ENCODE measurements around the gene ATOSA. TPM values are rescaled to one million over a fixed set of nuclear protein-coding genes. Genes with fewer than 3 reads are reported as not detected.
A peak's percentile ranks its signal among the peaks of the same experiment; 100 is the strongest.

ATOSA gene
- total and polyA plus RNA-seq, 2 of the 13 experiments (the other 11 are each of a cell fraction or from before 2014, with no cell fraction given): 6.6 to 16.3 TPM

GRCh38 chr15:52652286-52652685 is 26.9 kb downstream of the ATOSA start:
- intact Hi-C loops (cut with micrococcal nuclease; ENCODE audit: unreplicated experiment): loop anchor here (1.0 to 5.0 kb wide), 3 partner anchors 26 to 681 kb away; partner anchors contain the start of gene LEO1
- Histone ChIP-seq H4K20me1 (ENCODE audit: insufficient read depth, low read length) (no peaks in the 10 kb centered on the region), H3K79me2 (ENCODE audit: insufficient read depth, low read length) (no peaks in the 10 kb centered on the region), H3K9me3 (ENCODE audit: low read length) (no peaks in the 10 kb centered on the region), H3K4me3 (replicated peaks in 1 of 3; ENCODE audit: insufficient read depth in 1 of 3, low read depth in 2 of 3, low read length in 3 of 3) (peak overlapping the region in 1 of 3 experiments; percentile 56; a peak in 1 of 6 replicates), H3K4me2 (ENCODE audit: low read depth, low read length) (peak overlapping the region; percentile 71), H2AFZ (ENCODE audit: low read length) (no peak overlapping the region), H3K27me3 (ENCODE audit: control insufficient read depth in 1 of 2, insufficient read depth in 2 of 2, low read length in 2 of 2) (no peaks in the 10 kb centered on the region), H3K36me3 (replicated peaks in 1 of 2; ENCODE audit: control insufficient read depth in 1 of 2, insufficient read depth in 2 of 2, low read length in 2 of 2) (no peaks in the 10 kb centered on the region), H3K27ac (ENCODE audit: extremely low read length, insufficient read depth, low read length) (peak overlapping the region; percentile 56), H3K4me1 (ENCODE audit: insufficient read depth, low read length) (peaks cover 17% of the 10 kb centered on the region), H3K9ac (ENCODE audit: insufficient read depth, low read depth, low read length) (0 out of 2 replicates have a peak overlapping the region, but pooled peaks have one; percentile 55)
- ChIA-PET POLR2A (interaction anchor here (1.2 kb wide), 2 partner anchors 10 to 81 kb away, joined by 4 to 5 read pairs; no protein-coding TSS in a partner anchor), CTCF (ENCODE audit: low intra/inter-chr PET ratio, low total read pairs) (no interaction called here)
- BruUV-seq (replicated peaks): no TSS peak
- 11% methylated on average over 1 of the region's 1 CpG for WGBS (ENCODE audit: low lambda C conversion rate)
- no peak for TF ChIP-seq GATAD1 (CRISPR knock-in tag; IDR thresholded peaks at IDR 0.05)
- no peak for TF ChIP-seq POLR2G (IDR thresholded peaks at IDR 0.05; ENCODE audit: low read depth, low read length)
- no peak for TF ChIP-seq ZNF292 (CRISPR knock-in tag; IDR thresholded peaks at IDR 0.05; ENCODE audit: borderline replicate concordance, low read depth)
- no peak for TF ChIP-seq ZFX (CRISPR knock-in tag; IDR thresholded peaks at IDR 0.05; ENCODE audit: low read depth)
- no peak for DNase-seq (ENCODE audit: low spot score)
- no peak for FAIRE-seq
- no peak; the same call in 2 of the 3 replicates for ATAC-seq
- in situ Hi-C loops (cut with HindIII; ENCODE audit: extremely low pct_ligation_motif_present, low pct_unique_long_range_greater_than_20kb): no loop called here

GRCh38 chr15:52651868-52652267 is 27.3 kb downstream of the ATOSA start:
- WGBS (ENCODE audit: low lambda C conversion rate): 10% methylated on average over 4 of the region's 8 CpGs
- Histone ChIP-seq H3K4me2 (ENCODE audit: low read depth, low read length) (peak overlapping the region; percentile 71), H2AFZ (ENCODE audit: low read length) (peak overlapping the region; percentile 52), H3K4me1 (ENCODE audit: insufficient read depth, low read length) (peaks cover 17% of the 10 kb centered on the region), H3K79me2 (ENCODE audit: insufficient read depth, low read length) (no peaks in the 10 kb centered on the region), H3K4me3 (replicated peaks in 1 of 3; ENCODE audit: insufficient read depth in 1 of 3, low read depth in 2 of 3, low read length in 3 of 3) (peak overlapping the region in 2 of 3 experiments; percentile 51 to 56; a peak in 3 of 6 replicates), H3K9ac (ENCODE audit: insufficient read depth, low read depth, low read length) (peak overlapping the region; percentile 55), H3K27ac (ENCODE audit: extremely low read length, insufficient read depth, low read length) (peak overlapping the region; percentile 56), H3K36me3 (replicated peaks in 1 of 2; ENCODE audit: control insufficient read depth in 1 of 2, insufficient read depth in 2 of 2, low read length in 2 of 2) (no peaks in the 10 kb centered on the region), H3K9me3 (ENCODE audit: low read length) (no peaks in the 10 kb centered on the region), H3K27me3 (ENCODE audit: control insufficient read depth in 1 of 2, insufficient read depth in 2 of 2, low read length in 2 of 2) (no peaks in the 10 kb centered on the region), H4K20me1 (ENCODE audit: insufficient read depth, low read length) (no peaks in the 10 kb centered on the region)
- FAIRE-seq (peak; percentile 91), DNase-seq (ENCODE audit: low spot score) (peak; percentile 80), ATAC-seq (peak; percentile 100)
- in situ Hi-C loops (cut with HindIII; ENCODE audit: extremely low pct_ligation_motif_present, low pct_unique_long_range_greater_than_20kb) (no loop called here), intact Hi-C loops (cut with micrococcal nuclease; ENCODE audit: unreplicated experiment) (loop anchor here (1.0 to 5.0 kb wide), 3 partner anchors 26 to 681 kb away; partner anchors contain the start of gene LEO1)
- ChIA-PET POLR2A (interaction anchor here (1.2 kb wide), 2 partner anchors 11 to 82 kb away, joined by 4 to 5 read pairs; no protein-coding TSS in a partner anchor), CTCF (ENCODE audit: low intra/inter-chr PET ratio, low total read pairs) (no interaction called here)
- BruUV-seq (replicated peaks): no TSS peak
- TF ChIP-seq MXD4 (CRISPR knock-in tag; IDR thresholded peaks at IDR 0.05): 0 out of 2 replicates have a peak, but pooled peaks have one; percentile 28
- no peak for TF ChIP-seq MED13 (CRISPR knock-in tag; IDR thresholded peaks at IDR 0.05)
- peak; percentile 37; the same call in 1 of the 2 replicates for TF ChIP-seq GABPB1 (CRISPR knock-in tag; IDR thresholded peaks at IDR 0.05)
- no peak for TF ChIP-seq KAT7 (CRISPR knock-in tag; IDR thresholded peaks at IDR 0.05; ENCODE audit: borderline replicate concordance)
- TF ChIP-seq EP300 (IDR thresholded peaks at IDR 0.05; ENCODE audit: low read depth in 2 of 2, low read length in 2 of 2): peak in 1 of 2 experiments; percentile 61; a peak in 2 of 4 replicates
- no peak for TF ChIP-seq EP300 (CRISPR knock-in tag; IDR thresholded peaks at IDR 0.05; ENCODE audit: borderline replicate concordance)
- TF ChIP-seq ZNF607 (CRISPR knock-in tag; IDR thresholded peaks at IDR 0.05; ENCODE audit: borderline replicate concordance): no peak
- TF ChIP-seq IKZF1 (IDR thresholded peaks at IDR 0.05): no peak
- TF ChIP-seq ZGPAT (CRISPR knock-in tag; IDR thresholded peaks at IDR 0.05): 0 out of 2 replicates have a peak, but pooled peaks have one; percentile 32
- TF ChIP-seq YEATS2 (CRISPR knock-in tag; IDR thresholded peaks at IDR 0.05; ENCODE audit: borderline replicate concordance): peak; percentile 35; the same call in 1 of the 2 replicates
- TF ChIP-seq TRAFD1 (CRISPR knock-in tag; IDR thresholded peaks at IDR 0.05; ENCODE audit: borderline replicate concordance): no peak
- TF ChIP-seq IRF2 (CRISPR knock-in tag; IDR thresholded peaks at IDR 0.05): 0 out of 2 replicates have a peak, but pooled peaks have one; percentile 29

All from HepG2 (cell line).